DOHH2 (cell line): ENCODE results near the gene FADD.

Source experiments
- EZH2phosphoT487 ChIP-seq: fragments of 200-600 bp; sonication (generic); IDR thresholded peaks from 2 replicates; pipeline ENCODE4 v1.6.1; 2017; ENCODE audit warnings: borderline replicate concordance, mild to moderate bottlenecking, antibody characterized with exemption, low read length, moderate library complexity, mixed read lengths
- TF ChIP-seq, protein P1 (sequence below): fragments of 200-600 bp; sonication (generic); IDR thresholded peaks from one replicate; pipeline ENCODE4 v1.5.1; 2014; ENCODE audit warnings: antibody characterized with exemption, mild to moderate bottlenecking, low read depth, low read length; ENCODE audit not compliant: poor library complexity, severe bottlenecking

DNA sequence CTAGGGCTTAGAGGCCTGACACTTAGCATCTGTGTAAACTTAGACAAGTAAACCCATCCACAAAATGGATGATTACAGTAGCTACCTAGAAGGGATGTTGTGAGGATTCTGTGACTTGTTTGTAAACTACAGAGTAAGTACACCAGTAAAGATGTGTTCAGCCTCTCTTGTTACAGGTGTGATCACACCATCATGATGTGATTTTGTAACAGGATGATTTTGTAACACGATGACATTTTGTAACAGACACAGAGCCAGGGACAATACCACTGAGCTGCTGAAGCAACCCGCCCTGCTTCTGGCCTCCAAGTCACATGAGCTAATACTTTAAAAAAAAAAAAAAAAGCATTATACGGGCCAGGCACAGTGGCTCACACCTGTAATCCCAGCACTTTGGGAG, 17.0 kb downstream of the FADD start:
- TF ChIP-seq, protein P1, sequence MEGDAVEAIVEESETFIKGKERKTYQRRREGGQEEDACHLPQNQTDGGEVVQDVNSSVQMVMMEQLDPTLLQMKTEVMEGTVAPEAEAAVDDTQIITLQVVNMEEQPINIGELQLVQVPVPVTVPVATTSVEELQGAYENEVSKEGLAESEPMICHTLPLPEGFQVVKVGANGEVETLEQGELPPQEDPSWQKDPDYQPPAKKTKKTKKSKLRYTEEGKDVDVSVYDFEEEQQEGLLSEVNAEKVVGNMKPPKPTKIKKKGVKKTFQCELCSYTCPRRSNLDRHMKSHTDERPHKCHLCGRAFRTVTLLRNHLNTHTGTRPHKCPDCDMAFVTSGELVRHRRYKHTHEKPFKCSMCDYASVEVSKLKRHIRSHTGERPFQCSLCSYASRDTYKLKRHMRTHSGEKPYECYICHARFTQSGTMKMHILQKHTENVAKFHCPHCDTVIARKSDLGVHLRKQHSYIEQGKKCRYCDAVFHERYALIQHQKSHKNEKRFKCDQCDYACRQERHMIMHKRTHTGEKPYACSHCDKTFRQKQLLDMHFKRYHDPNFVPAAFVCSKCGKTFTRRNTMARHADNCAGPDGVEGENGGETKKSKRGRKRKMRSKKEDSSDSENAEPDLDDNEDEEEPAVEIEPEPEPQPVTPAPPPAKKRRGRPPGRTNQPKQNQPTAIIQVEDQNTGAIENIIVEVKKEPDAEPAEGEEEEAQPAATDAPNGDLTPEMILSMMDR = no peak
- TF ChIP-seq EZH2phosphoT487 = no peak
